ENCODE data around the gene ADCK1.
"Not testable (repeated sequence)": the region's sequence is repeated elsewhere in the genome, so short reads cannot be mapped to it uniquely, and the experiment has no call there.

Gene ADCK1

DNA sequence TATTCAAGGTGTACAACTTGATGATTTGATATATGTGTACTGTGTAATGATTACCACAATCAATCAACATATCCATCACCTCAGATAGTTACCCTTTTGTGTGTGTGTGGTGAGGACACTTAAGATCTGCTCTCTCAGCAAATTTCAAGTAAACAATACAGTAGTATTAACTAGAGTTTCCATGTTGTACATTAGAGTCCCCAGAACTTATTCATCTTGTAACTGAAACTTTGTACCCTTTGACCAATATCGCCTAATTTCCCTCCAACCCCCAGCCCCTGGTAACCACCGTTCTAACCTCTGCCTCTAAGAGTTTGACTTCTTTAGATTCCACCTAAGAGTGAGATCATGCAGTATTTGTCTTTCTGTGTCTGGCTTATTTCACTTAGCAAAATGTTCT lies 12.1 kb downstream of the ADCK1 start:
- no peak for DNase-seq

- not testable (repeated sequence) for DNase-seq
Measured at GRCh38 chr14:77812682-77813081, 12.8 kb downstream of the ADCK1 start.

DNA sequence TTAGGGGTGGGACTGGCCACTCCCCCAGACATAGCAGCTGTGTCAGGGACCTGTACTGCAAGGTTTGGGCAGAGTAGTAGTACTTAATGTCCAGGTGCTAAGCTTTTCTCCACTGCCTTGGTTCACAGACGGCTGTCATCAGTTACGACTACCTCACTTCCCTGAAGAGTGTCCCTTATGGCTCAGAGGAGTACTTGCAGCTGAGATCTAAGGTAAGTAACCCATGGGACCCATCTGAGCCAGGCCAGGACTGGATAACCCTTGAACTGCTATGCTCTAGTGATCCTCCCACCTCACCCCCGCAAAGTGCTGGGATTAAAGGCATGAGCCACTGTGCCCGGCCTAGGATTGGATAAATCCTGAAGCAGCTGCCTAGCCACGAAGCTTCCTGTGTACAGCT lies 22.4 kb downstream of the ADCK1 start:
- no peak for DNase-seq

- no peak for DNase-seq
Measured at GRCh38 chr14:77822741-77823140, 22.8 kb downstream of the ADCK1 start.

DNA sequence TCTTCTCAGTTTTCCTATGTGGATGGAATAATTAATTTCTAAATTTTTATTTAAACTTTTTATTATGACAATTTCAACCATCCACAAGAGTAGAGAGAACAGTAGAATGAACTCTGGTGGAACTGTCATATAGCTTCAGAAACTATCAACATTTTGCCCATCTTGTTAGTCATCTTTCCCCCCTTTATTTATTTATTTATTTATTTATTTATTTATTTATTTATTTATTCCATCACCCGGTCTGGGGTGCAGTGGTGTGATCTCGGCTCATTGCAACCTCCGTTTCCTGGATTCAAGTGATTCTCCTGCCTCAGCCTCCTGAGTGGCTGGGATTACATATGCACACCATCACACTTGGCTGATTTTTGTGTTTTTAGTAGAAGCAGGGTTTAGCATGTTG lies 23.5 kb downstream of the ADCK1 start:
- DNase-seq: no peak

GRCh38 chr14:77825895-77826519 lies 26.1 kb downstream of the ADCK1 start:
- DNase-seq: no peak

DNA sequence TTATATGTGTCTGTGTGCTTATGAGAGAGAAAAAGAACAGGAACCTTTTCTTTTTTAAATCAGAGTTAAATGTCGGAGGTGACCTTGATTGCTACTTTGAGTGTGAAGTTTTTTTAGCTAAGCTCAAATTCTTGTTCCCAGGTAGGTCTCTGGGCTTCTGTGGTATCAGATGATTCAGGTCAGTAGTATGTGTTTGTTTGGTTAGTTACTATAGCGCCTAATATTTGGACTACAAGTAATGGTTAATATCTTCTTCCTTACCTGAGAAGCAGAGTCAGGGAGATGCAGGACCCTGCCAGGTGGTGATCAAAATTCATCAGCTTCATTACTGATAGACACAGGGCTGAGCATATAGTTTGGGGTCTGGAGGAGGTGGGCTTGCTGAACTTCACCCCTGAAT lies 30.8 kb downstream of the ADCK1 start:
- no peak for DNase-seq

DNA sequence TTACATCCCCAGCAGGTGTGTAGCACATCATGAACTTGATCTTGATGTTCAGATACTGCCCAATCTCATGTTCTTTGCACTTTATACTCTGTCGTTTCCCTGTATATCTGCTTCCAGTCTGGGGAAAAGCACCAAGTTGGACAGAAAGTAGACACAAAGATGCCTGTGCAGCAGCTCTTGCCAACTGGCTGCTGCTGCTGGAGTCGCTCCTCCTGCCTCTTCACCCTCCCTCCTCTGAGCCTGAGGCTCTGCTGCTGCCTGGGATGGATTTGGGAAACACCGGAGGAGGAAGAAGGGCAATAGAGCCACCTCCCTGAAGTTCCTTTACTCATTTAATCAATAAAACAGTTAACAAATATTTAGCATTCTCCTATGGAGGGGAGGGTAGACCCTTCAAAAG lies 32.4 kb downstream of the ADCK1 start:
- DNase-seq: no peak

DNA sequence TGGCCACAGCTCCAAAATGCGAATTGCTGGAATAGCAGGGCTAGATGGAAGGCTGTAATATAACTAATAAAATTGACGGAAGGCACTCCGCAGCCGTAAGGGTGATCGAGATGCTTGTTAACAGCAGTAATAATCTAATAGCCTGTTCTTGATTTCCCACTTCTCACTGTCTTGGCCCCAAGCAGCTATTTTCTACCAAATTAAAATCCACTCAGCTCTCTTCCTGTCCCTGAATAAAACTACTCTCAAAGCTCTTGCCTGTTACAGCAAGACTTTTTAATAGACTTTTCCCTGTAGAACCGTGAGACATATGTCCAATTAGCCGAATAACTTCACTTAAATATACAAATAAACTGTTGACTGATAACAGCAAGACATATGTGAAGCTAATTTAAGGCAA lies 38.0 kb downstream of the ADCK1 start:
- no peak for DNase-seq

- no peak for DNase-seq
Measured at GRCh38 chr14:77838831-77839511, 39.1 kb downstream of the ADCK1 start.

GRCh38 chr14:77843195-77843594 lies 43.3 kb downstream of the ADCK1 start:
- no peak for DNase-seq

GRCh38 chr14:77843651-77844050 lies 43.7 kb downstream of the ADCK1 start:
- no peak for DNase-seq

DNA sequence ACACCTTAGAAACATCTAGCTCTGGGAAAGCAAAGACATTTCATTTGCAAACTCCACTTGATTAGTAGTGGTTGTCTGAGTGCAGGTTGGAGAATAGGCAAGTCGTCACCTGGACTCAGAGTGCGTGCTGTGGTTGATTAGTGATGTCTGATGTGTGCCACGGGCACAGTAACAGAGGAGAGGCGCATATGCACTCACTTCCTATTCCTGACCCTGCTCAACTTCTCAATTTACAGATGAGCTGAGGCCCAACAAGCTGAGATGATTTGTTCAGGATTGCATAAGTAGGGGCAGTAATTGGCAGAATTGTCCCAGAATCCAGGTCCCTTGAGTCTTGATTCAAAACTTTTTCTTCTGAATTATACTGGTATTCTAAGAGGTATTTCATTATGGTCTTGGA lies 44.9 kb downstream of the ADCK1 start:
- no peak for DNase-seq

DNA sequence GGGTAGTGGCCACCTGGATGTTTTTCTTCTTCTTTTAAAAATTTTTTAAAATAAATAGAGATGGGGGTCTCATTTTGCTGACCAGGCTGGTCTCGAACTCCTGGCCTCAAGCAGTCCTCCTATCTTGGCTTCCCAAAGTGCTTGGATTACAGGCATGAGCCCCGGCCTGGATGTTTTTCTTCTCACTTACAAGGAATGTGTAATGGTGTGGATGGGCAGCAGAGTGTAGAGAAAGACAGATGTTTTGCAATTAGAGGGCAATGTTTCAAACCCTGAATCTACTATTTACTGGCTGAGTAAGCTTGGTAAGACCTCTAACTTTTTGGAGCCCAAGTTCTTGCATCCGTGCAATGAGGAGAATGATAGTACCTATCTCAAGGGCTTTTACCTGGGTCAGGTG lies 48.1 kb downstream of the ADCK1 start:
- no peak for DNase-seq

DNA sequence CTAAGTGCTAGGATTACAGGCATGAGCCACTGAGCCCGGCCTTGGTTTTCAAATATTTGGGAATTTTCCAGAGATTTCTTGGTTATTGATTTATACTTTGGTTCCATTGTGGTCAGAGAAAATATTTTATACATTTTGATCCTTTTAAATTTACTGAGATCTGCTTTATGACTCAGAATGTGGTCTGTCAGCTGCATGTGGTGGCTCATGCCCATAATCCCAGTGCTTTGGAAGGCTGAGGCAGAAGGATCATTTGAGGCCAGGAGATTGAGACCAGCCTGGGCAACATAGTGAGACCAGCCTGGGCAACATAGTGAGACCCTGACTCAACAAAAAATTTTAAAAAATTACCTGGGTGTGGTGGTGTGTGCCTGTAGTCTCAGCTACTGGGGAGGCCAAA lies 49.8 kb downstream of the ADCK1 start:
- DNase-seq: no peak

- DNase-seq: no peak
Measured at GRCh38 chr14:77853919-77854318, 54.0 kb downstream of the ADCK1 start.

DNA sequence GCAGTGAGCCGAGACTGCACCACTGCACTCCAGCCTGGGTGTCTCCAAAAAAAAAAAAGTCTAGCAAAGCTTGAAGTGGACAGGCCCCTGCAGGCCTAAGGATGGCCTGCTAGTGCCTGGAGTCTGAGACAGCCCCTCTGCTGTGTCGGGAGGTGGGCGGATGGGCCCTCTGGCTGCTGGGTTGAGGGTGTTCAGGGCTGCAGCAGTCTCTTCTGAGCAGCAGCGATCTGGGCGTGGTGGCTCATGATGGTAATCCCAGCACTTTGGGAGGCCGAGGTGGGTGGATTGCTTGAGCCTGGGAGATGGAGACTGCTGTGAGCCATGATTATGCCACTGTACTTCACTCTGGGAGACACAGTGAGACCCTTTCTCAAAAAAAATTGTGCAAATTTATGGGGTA lies 57.0 kb downstream of the ADCK1 start:
- DNase-seq: no peak

GRCh38 chr14:77859934-77860570 lies 60.1 kb downstream of the ADCK1 start:
- no peak for DNase-seq

DNA sequence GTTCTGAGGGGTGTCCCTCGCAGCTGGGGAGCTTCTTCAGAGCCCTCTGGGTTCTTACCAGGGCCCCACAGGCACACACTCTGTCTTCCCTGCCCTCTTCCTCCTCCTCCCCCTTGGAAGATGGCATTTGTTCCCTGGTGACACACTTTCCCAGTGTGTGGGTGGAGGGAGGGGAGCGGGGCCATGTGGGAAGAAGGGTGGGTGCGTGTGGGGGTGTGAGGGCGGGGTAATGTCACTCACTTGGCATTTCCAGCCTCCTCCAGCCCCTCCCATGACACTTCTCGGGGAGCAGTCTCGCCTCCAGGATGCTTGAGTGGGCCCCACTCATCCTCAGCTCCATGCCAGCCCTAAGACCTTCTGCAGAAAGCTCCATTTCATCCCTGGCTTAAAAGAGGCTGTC lies 61.3 kb downstream of the ADCK1 start:
- DNase-seq: no peak

- DNase-seq: peak; percentile 70
Measured at GRCh38 chr14:77862154-77862786, 62.4 kb downstream of the ADCK1 start.

- no peak for DNase-seq
Measured at GRCh38 chr14:77864085-77864484, 64.2 kb downstream of the ADCK1 start.

- no peak for DNase-seq
Measured at GRCh38 chr14:77864580-77864979, 64.7 kb downstream of the ADCK1 start.

DNA sequence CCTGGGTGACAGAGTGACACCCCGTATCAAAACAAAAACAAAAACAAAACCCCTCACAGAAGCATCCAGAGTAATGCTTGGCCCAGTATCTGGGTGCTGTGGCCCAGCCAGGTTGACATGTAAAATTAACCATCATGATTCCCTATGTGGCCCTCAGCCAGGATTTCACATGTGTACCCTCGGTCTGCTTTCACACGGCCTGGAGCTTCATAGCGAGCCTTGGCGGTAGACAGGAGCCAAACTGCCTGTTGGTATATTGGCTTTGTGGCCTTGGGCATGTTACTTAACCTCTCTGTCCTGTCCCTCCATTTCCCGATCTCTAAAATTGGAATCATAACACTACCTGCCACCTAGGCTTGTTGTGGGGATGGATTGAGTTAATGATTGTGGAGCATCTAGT lies 65.5 kb downstream of the ADCK1 start:
- no peak for DNase-seq

GRCh38 chr14:77866932-77867331 lies 67.0 kb downstream of the ADCK1 start:
- DNase-seq: no peak
